Measurements from ENCODE around the gene CUTC. TPM values are rescaled to one million over a fixed set of nuclear protein-coding genes. Genes with fewer than 3 reads are reported as not detected.
"Not testable (repeated sequence)": the region's sequence is repeated elsewhere in the genome, so short reads cannot be mapped to it uniquely, and the experiment has no call there.

Gene CUTC
- 13.4 and 21.3 TPM in 2 replicates for total RNA-seq (2014; rRNA removed; shearing (Covaris generic); ENCODE audit: low replicate concordance)

DNA sequence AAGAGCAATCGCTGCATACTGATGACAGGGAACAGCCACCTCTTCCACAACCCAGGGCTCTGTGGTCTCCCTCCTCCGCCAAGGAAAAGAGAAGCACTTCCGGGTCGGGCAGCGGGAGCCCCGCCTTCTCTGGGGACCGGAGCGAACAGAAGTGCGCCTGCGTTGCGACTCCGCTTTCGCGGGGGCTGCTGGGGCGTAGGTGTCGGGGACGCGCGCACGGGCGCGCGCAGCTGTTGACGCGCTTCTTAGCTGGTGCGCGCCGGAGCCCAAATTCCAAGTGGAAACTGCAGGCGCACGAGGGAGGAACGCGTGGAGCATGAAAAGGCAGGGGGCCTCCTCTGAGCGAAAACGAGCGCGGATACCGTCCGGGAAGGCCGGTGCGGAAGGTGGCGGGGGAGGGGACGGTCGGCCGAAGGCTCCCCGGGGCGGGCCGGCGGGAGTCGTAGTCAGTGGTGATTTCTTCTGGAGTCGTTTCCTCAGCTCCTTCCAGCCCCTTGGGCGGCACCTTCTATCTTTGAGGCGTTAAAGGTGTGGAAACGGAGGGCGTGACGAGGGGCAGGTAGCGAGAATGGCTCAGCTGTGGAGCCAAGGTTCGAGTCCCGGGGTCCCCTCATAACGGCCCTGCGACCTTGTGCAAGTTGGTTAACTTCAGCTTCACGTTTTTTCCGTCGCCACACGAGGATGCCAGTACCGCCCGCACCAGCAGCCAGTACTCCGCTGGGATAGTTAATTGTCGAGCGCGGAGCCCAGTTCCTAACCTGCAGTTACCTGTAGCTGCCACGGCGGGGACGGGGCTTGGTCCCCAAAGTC lies at the start of gene CUTC, which contains the start of gene COX15:
TSS of gene CUTC (plus strand) at position 202 of the 810 bp plus-strand sequence. CDS start at position 317, 115 bp downstream.
TSS of gene COX15 (minus strand) at position 95 of the 810 bp plus-strand sequence. CDS start at position 17, 78 bp downstream.
- DNase-seq (ENCODE audit: low read depth): peak; percentile 97
- in situ Hi-C loops (cut with HindIII; ENCODE audit: low pct_unique_long_range_greater_than_20kb, low sequenced_read_pairs): no loop called here

DNA sequence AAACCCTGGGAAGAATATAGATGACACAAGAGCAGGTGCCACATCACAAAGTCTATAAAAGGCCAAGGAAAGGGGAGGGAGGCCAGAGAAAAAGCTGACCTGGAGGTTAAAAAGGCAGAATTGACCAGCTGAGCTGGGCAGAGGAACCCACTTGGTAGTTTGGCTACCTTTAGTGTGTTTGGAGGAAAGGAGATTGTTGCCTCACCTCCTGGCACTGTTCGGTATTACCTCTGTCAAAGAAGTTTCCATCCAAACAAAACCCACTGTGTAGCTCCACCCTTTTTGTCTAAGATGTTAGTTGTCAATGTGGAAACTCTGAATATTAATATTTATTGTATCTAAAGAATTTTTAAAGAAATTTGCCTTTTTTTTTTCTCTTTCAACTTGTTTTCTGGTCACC lies 49.3 kb upstream of the CUTC start:
- DNase-seq (ENCODE audit: low read depth): peak; percentile 35
- in situ Hi-C loops (cut with HindIII; ENCODE audit: low pct_unique_long_range_greater_than_20kb, low sequenced_read_pairs): no loop called here

- in situ Hi-C loops (cut with HindIII; ENCODE audit: low pct_unique_long_range_greater_than_20kb, low sequenced_read_pairs): no loop called here
- peak; percentile 28 for DNase-seq (ENCODE audit: low read depth)
These were observed 46.5 kb upstream of the CUTC start for GRCh38 chr10:99685597-99685967.

DNA sequence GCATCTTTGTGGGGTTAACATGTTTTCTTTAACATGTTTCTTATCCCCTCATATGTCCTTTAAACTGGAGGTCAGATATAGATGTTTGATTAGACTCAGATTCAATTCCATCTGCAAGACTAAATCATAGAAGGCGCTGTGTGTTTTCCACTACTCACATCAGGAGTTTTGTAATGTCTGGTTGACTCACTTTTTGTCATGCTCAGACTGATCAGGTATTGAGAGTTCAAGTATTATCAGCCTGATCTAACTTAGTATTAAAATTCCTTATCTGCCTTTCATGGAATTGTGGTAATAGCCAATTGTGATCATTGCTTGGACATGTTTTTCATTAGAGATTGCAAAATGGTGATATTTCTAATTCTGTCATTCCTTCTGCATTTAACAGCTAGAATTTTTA lies 42.6 kb upstream of the CUTC start:
- in situ Hi-C loops (cut with HindIII; ENCODE audit: low pct_unique_long_range_greater_than_20kb, low sequenced_read_pairs): no loop called here
- DNase-seq (ENCODE audit: low read depth): no peak

DNA sequence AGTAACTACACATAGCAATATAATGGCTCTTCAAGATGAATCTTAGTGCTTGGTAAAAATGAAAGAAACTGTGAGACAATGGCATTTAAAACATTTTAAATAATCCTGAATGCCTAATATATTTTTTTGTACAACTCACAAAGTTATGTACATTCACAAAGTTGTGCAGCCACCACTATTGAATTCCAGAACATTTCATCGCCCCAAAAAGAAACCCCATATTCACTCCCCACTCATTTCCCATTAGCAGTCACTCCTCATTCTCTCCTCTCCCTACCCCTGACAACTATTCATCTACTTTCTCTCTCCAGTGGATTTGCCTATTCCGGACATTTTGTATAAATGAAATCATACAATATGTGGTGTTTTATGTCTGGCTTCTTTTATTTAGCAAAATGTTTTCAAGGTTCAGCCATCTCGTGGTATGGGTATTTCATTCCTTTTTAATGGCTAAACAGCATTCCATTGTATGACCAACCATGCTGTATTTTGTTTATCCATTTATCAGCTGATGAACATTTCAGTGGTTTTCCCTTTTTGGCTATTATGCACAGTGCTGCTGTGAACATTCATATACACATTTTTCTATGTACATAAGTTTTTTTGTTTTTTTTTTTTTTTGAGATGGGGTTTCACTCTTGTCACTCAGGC lies 38.0 kb upstream of the CUTC start:
- no peak for DNase-seq (ENCODE audit: low read depth)
- in situ Hi-C loops (cut with HindIII; ENCODE audit: low pct_unique_long_range_greater_than_20kb, low sequenced_read_pairs): no loop called here

DNA sequence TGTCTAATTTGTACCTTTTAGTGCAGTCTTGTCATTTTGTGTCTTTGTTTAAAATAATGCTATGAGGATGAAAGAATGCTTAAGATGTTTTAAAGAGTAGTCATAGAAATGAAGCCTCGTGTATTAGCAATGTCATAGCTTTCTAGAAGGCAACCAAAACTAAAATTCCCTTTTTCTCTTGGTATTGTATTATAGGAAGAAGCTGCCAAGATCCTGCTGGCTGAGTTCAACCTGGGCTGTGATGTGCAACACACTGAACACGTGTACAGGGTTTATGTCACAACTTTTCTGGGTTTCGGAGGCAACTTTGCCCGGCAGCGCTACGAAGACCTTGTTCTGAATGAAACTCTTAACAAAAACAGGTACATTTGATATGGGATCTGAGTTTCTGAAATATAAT lies 36.3 kb upstream of the CUTC start:
- in situ Hi-C loops (cut with HindIII; ENCODE audit: low pct_unique_long_range_greater_than_20kb, low sequenced_read_pairs): no loop called here
- DNase-seq (ENCODE audit: low read depth): no peak

GRCh38 chr10:99698504-99699080 lies 33.4 kb upstream of the CUTC start:
- in situ Hi-C loops (cut with HindIII; ENCODE audit: low pct_unique_long_range_greater_than_20kb, low sequenced_read_pairs): no loop called here
- DNase-seq (ENCODE audit: low read depth): no peak

- in situ Hi-C loops (cut with HindIII; ENCODE audit: low pct_unique_long_range_greater_than_20kb, low sequenced_read_pairs): no loop called here
These were observed 31.4 kb upstream of the CUTC start for GRCh38 chr10:99700649-99701048.

DNA sequence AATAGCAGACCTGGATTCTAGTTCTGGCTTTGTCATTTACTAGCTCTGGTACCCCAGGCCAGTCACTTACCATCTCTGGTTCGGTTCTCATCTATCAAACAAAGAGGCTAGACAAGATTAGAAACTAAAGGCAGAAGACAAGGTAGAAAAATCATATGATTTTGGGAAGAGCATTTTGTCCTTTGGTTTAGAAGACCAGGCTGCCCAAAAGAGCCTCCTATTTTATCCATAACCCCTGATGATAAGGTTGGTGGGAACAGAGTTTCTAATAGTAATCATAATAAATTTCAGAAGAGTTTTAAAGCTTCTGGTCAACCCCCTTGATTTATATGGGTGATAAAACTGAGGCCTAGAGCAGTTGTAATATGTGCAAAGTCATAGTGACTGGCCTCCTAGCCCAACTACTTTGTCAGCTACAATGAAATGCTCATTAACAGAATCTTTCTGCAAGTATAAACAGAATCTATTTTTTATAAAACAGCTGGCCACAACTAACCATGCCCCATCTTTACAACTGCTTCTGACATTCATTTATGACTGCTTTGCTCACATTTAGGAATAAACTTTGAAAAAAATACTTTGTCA lies 23.5 kb upstream of the CUTC start:
- in situ Hi-C loops (cut with HindIII; ENCODE audit: low pct_unique_long_range_greater_than_20kb, low sequenced_read_pairs): no loop called here
- peak; percentile 53 for DNase-seq (ENCODE audit: low read depth)

More at GRCh38 chr10:99700649-99701048, 31.4 kb upstream of the CUTC start:
- DNase-seq (ENCODE audit: low read depth): no peak

- in situ Hi-C loops (cut with HindIII; ENCODE audit: low pct_unique_long_range_greater_than_20kb, low sequenced_read_pairs): no loop called here
- peak; percentile 24 for DNase-seq (ENCODE audit: low read depth)
These were observed 22.4 kb upstream of the CUTC start for GRCh38 chr10:99709480-99710229.

GRCh38 chr10:99711129-99711719 lies 20.8 kb upstream of the CUTC start:
- peak; percentile 37 for DNase-seq (ENCODE audit: low read depth)
- in situ Hi-C loops (cut with HindIII; ENCODE audit: low pct_unique_long_range_greater_than_20kb, low sequenced_read_pairs): no loop called here

- no peak for DNase-seq (ENCODE audit: low read depth)
- in situ Hi-C loops (cut with HindIII; ENCODE audit: low pct_unique_long_range_greater_than_20kb, low sequenced_read_pairs): no loop called here
These were observed 17.6 kb upstream of the CUTC start for GRCh38 chr10:99714446-99714845.

DNA sequence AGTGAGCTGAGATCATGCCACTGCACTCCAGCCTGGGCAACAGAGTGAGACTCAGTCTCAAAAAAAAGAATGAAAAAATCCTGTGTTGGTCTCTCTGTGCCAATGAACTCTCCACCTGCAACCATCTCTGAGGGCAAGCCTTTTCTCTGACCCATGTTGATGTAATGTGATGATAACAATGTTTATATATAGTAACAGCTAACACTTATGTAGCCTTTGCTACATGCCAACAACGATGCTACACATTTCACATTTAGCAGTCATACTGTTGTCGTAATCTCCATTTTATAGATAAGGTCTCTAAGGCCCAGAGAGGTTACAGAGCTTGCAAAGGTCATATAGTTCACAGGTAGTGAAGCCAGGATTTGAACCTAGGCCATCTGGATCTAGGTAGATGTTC lies 11.6 kb upstream of the CUTC start:
- no peak for DNase-seq (ENCODE audit: low read depth)
- in situ Hi-C loops (cut with HindIII; ENCODE audit: low pct_unique_long_range_greater_than_20kb, low sequenced_read_pairs): no loop called here

- DNase-seq (ENCODE audit: low read depth): peak; percentile 72
- in situ Hi-C loops (cut with HindIII; ENCODE audit: low pct_unique_long_range_greater_than_20kb, low sequenced_read_pairs): no loop called here
These were observed 2.0 kb upstream of the CUTC start for GRCh38 chr10:99730026-99730425.

- in situ Hi-C loops (cut with HindIII; ENCODE audit: low pct_unique_long_range_greater_than_20kb, low sequenced_read_pairs): no loop called here
- no peak for DNase-seq (ENCODE audit: low read depth)
These were observed 565 bp upstream of the CUTC start for GRCh38 chr10:99731306-99732032.

- DNase-seq (ENCODE audit: low read depth): no peak
These were observed 1.3 kb downstream of the CUTC start for GRCh38 chr10:99733366-99733765.

GRCh38 chr10:99734111-99734510 lies 2.1 kb downstream of the CUTC start:
- in situ Hi-C loops (cut with HindIII; ENCODE audit: low pct_unique_long_range_greater_than_20kb, low sequenced_read_pairs); DNase-seq (ENCODE audit: low read depth): not testable (repeated sequence)

More at GRCh38 chr10:99733366-99733765, 1.3 kb downstream of the CUTC start:
- in situ Hi-C loops (cut with HindIII; ENCODE audit: low pct_unique_long_range_greater_than_20kb, low sequenced_read_pairs): no loop called here

Measured in Caki2 (cell line).